Measurements from ENCODE around the gene TENT4A.
"Not testable (repeated sequence)": the region's sequence is repeated elsewhere in the genome, so short reads cannot be mapped to it uniquely, and the experiment has no call there.

TENT4A gene

DNA sequence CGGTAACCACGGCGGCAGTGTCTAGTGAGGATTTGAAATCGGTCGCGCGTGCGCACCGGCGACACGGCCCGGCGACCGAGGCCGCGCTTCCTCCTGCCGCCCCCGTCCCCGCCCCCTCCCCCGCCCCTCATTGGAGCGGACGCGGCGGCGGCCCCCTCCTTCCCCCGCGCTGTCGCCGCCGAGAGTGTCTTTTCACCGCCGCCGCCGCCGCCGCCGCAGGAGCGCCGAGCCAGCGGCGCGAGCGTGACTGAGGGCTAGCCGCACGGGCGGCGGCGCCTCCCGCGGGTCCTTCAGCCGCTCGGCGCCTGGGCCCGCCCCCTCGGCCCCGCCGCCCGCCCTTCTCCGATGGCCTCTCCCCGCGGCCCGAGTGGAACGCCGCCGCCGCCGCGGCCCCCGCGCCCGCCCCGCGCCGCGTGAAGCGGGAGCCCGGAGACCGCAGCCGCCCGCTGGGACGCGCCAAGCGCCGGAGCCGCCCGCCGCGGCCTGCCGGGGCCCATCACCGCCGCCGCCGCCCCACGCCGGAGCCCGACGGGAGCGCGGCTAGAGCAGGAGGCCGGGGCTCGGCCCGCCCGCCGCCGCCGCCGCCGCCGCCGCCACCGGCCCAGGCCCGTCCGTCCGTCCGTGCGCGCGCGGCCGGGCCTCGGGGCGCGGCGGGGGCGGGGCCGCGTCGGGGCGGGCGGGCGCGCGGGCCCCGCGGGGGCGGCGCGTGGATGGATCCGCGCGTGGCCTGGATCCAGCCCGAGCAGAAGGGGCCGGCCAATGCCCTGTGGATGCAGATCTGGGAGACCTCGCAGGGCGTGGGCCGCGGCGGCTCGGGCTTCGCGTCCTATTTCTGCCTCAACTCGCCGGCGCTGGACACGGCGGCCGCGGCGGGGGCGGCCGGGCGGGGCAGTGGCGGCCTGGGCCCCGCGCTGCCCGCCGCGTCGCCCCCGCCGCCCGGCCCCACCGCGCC lies at the start of gene TENT4A:
TENT4A (plus strand) TSS at position 159 of the 952 bp plus-strand sequence; CDS start at position 711, 552 bp downstream.
- peak within 1 kb of the TSS; percentile 94 for H3K27ac Mint-ChIP-seq
- H3K4me1 Mint-ChIP-seq (ENCODE audit: low read depth), result peaks cover 46% of the 10 kb centered on the region
- H3K4me3 Mint-ChIP-seq, result peak within 1 kb of the TSS; percentile 89
- H3K36me3 Mint-ChIP-seq, result no peaks in the 10 kb centered on the region
- H3K9me3 Mint-ChIP-seq (ENCODE audit: low read depth), result no peaks in the 10 kb centered on the region
- H3K27me3 Mint-ChIP-seq, result no peaks in the 10 kb centered on the region

DNA sequence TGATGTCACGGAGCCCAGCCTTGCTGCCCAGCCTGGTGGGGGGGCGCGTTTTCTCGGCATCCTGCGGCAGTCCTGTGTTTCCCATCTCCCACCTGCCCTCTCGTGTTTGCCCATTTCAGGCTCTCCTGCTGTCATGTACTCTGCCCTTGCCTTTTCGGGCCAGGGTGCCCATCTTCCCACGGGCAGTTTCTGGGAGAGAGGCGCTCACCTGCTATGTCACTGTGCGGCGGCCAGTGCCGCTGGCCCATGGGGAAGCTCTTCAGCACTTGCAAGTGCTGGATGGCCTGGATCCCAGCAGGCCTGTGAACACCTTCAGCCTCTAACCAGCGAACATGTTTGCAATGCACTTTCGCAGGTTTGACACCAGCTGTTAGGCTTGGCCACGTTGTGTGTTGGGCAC lies 46.5 kb upstream of the TENT4A start:
- Mint-ChIP-seq H3K4me1 (ENCODE audit: low read depth) (no peaks in the 10 kb centered on the region), H3K27ac (no peak overlapping the region), H3K27me3 (no peaks in the 10 kb centered on the region), H3K36me3 (peaks cover 17% of the 10 kb centered on the region), H3K9me3 (ENCODE audit: low read depth) (no peaks in the 10 kb centered on the region), H3K4me3 (no peak overlapping the region)

- no peaks in the 10 kb centered on the region for H3K4me1 Mint-ChIP-seq (ENCODE audit: low read depth)
- H3K27ac Mint-ChIP-seq, result no peak overlapping the region
- H3K4me3 Mint-ChIP-seq, result no peak overlapping the region
- H3K9me3 Mint-ChIP-seq (ENCODE audit: low read depth), result no peaks in the 10 kb centered on the region
- H3K27me3 Mint-ChIP-seq, result no peaks in the 10 kb centered on the region
- H3K36me3 Mint-ChIP-seq, result peaks cover 17% of the 10 kb centered on the region
Observed at GRCh38 chr5:6667648-6668047, 45.6 kb upstream of the TENT4A start.

DNA sequence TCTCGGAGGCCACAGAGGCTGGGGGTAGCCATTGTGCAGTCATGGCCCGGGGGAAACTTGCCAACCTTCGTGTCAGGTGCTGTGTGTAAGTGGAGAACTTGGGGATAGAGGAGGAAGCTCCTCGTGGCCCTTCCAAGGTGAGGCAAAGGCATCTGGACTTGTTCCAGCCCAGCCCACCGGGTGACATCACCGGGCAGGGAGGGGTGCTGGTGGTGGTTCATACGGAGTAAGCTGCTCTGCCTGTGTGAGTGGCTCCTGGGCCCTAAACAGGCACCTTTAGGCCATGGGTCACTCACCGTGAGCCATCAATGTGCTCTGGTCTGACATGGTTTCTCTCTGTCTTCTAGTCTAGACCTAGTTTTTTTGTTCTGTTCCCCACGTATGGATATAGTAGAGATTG lies 44.5 kb upstream of the TENT4A start:
- H3K9me3 Mint-ChIP-seq (ENCODE audit: low read depth); H3K4me3 Mint-ChIP-seq; H3K27me3 Mint-ChIP-seq; H3K27ac Mint-ChIP-seq; H3K4me1 Mint-ChIP-seq (ENCODE audit: low read depth): not testable (repeated sequence)
- H3K36me3 Mint-ChIP-seq, result peaks cover 23% of the 10 kb centered on the region

DNA sequence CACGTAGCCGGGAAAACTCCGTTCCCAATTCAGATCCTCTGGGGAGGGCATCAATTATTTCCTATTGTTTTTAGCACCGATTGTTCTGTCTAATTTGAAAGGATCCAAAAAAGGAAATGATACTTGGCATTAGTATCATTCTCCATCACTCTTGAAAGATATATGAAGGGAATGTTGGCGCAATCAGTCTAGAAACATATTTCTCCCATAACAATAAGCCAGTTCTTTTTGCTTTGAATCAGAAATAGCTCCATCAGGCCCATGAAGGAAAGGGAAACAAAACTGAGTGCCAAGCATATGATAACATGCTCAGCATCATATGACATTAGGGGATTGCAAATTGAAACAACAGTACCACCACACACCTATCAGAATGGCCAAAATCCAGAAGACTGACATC lies 40.2 kb upstream of the TENT4A start:
- H3K27me3 Mint-ChIP-seq, result no peaks in the 10 kb centered on the region
- no peak overlapping the region for H3K27ac Mint-ChIP-seq
- no peaks in the 10 kb centered on the region for H3K4me1 Mint-ChIP-seq (ENCODE audit: low read depth)
- H3K36me3 Mint-ChIP-seq, result peaks cover 20% of the 10 kb centered on the region
- no peaks in the 10 kb centered on the region for H3K9me3 Mint-ChIP-seq (ENCODE audit: low read depth)
- no peak overlapping the region for H3K4me3 Mint-ChIP-seq

- H3K4me1 Mint-ChIP-seq (ENCODE audit: low read depth), result no peaks in the 10 kb centered on the region
- no peaks in the 10 kb centered on the region for H3K9me3 Mint-ChIP-seq (ENCODE audit: low read depth)
- H3K36me3 Mint-ChIP-seq, result peaks cover 20% of the 10 kb centered on the region
- no peak overlapping the region for H3K4me3 Mint-ChIP-seq
- H3K27me3 Mint-ChIP-seq, result no peaks in the 10 kb centered on the region
- no peak overlapping the region for H3K27ac Mint-ChIP-seq
Observed at GRCh38 chr5:6673963-6674362, 39.3 kb upstream of the TENT4A start.

DNA sequence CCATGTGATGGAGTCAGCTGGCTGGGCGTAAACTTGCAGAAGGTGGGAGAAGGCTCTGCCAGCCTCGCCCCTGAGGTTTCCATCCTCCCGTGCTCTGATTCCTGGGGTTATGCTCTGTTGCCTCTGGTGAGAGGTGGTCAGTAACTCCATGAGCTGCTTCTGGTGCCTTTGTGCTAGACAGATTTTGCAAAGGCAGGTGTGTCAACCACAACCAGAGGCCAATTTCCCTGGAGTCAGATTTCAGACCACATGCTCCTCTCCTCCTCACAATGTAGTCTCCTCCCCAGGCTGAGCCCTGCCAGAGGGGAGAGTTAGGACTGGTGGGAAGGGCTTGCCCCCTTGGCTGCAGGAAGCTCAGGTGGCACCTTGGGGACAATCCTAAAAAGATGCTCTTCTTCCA lies 38.8 kb upstream of the TENT4A start:
- H3K4me3 Mint-ChIP-seq, result no peak overlapping the region
- no peak overlapping the region for H3K27ac Mint-ChIP-seq
- H3K36me3 Mint-ChIP-seq, result peaks cover 20% of the 10 kb centered on the region
- no peaks in the 10 kb centered on the region for H3K27me3 Mint-ChIP-seq
- no peaks in the 10 kb centered on the region for H3K9me3 Mint-ChIP-seq (ENCODE audit: low read depth)
- H3K4me1 Mint-ChIP-seq (ENCODE audit: low read depth), result no peaks in the 10 kb centered on the region

DNA sequence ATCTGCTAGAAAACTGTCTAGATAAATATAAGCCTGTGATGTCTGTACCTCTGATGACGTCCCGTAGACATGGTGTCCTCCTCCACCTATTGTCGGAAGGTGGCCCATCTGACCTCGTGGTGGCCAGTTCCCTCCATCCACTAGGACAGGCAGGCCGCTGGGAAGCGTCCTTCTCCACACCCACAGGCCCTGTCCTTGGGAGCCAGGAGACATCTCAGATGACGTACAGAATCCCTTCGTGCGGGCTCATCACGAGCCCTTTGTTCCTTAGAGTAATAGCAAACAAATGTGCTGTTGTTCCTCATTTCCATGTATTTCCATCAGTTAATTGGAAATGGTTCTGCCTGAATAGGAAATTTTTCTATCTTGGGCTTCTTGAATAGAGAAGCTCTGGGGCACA lies 38.3 kb upstream of the TENT4A start:
- H3K36me3 Mint-ChIP-seq, result peaks cover 18% of the 10 kb centered on the region
- H3K9me3 Mint-ChIP-seq (ENCODE audit: low read depth), result no peaks in the 10 kb centered on the region
- no peaks in the 10 kb centered on the region for H3K4me1 Mint-ChIP-seq (ENCODE audit: low read depth)
- H3K27me3 Mint-ChIP-seq, result no peaks in the 10 kb centered on the region
- no peak overlapping the region for H3K4me3 Mint-ChIP-seq
- H3K27ac Mint-ChIP-seq, result no peak overlapping the region

GRCh38 chr5:6675784-6676491 lies 37.3 kb upstream of the TENT4A start:
- Mint-ChIP-seq H3K27ac (no peak overlapping the region), H3K36me3 (peaks cover 9% of the 10 kb centered on the region), H3K27me3 (peaks cover 2% of the 10 kb centered on the region), H3K9me3 (ENCODE audit: low read depth) (no peaks in the 10 kb centered on the region), H3K4me3 (no peak overlapping the region), H3K4me1 (ENCODE audit: low read depth) (no peaks in the 10 kb centered on the region)

DNA sequence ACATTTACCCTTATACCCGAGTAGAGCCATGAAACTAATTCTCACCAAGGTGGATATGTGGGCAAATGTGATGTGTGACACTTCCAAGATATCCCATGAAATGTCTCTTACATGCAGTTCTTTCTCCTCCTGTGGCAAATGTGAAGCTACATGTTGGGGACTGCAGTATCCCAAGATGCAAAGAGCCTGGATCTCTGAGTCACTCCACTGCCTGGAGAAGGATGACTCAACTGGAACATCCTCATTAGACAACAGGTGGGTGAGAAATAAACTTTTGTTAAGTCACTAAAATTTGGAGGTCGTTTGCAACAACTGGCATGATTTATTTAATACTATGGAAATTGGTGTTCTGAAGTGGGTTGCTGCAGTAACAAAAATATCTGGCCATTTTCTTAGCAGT lies 36.5 kb upstream of the TENT4A start:
- Mint-ChIP-seq H3K9me3 (ENCODE audit: low read depth) (no peaks in the 10 kb centered on the region), H3K27ac (no peak overlapping the region), H3K4me1 (ENCODE audit: low read depth) (no peaks in the 10 kb centered on the region), H3K27me3 (peaks cover 5% of the 10 kb centered on the region), H3K36me3 (peaks cover 6% of the 10 kb centered on the region), H3K4me3 (no peak overlapping the region)

- Mint-ChIP-seq H3K4me1 (ENCODE audit: low read depth) (no peaks in the 10 kb centered on the region), H3K4me3 (no peak overlapping the region), H3K36me3 (no peaks in the 10 kb centered on the region), H3K9me3 (ENCODE audit: low read depth) (no peaks in the 10 kb centered on the region), H3K27ac (no peak overlapping the region), H3K27me3 (peaks cover 5% of the 10 kb centered on the region)
Observed at GRCh38 chr5:6678385-6678784, 34.8 kb upstream of the TENT4A start.

- H3K4me1 Mint-ChIP-seq (ENCODE audit: low read depth), result no peaks in the 10 kb centered on the region
- H3K9me3 Mint-ChIP-seq (ENCODE audit: low read depth), result no peaks in the 10 kb centered on the region
- H3K4me3 Mint-ChIP-seq, result no peak overlapping the region
- no peak overlapping the region for H3K27ac Mint-ChIP-seq
- peaks cover 14% of the 10 kb centered on the region for H3K27me3 Mint-ChIP-seq
- no peaks in the 10 kb centered on the region for H3K36me3 Mint-ChIP-seq
Observed at GRCh38 chr5:6680922-6681321, 32.3 kb upstream of the TENT4A start.

DNA sequence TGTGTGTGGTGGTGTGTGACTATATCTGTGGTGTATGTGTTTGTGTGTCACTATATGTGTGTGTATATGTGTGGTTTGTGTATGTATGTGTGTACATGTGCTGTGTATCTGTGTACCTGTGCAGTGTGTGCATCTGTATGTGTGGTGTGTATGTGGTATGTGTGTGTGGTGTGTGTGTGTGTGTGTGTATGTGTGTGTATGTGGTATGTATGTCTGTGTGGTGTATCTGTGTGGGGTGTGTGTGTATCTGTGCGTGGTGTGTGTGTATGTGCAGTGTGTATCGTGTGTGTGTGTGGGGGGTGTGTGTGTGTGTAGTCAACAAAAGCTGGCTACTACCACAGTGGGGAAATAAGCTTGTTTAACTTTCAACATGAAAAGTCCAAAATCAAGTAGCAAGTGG lies 31.6 kb upstream of the TENT4A start:
- H3K36me3 Mint-ChIP-seq, result no peaks in the 10 kb centered on the region
- no peak overlapping the region for H3K27ac Mint-ChIP-seq

DNA sequence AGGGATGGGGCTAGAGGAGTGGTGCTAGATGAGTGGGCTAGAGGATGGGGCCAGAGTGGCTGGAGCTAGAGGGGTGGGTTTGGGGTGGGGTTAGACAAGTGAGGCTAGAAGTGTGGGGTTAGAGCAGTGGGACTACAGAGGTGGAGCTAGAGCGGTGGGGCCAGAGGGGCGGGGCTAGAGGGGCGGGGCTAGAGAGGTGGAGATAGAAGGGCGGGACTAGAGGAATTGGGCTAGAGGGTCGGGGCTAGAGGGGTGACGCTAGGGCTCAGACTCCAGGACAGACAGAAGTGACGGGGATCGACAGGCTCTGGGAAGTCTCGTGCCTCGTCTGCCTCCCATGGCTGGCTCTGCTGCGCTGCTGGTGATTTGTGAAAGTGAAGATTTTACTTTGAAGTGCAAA lies 31.0 kb upstream of the TENT4A start:
- H3K4me1 Mint-ChIP-seq (ENCODE audit: low read depth), result peaks cover 4% of the 10 kb centered on the region
- peaks cover 22% of the 10 kb centered on the region for H3K27me3 Mint-ChIP-seq
- H3K36me3 Mint-ChIP-seq, result no peaks in the 10 kb centered on the region
- H3K4me3 Mint-ChIP-seq, result no peak overlapping the region
- no peak overlapping the region for H3K27ac Mint-ChIP-seq
- H3K9me3 Mint-ChIP-seq (ENCODE audit: low read depth), result no peaks in the 10 kb centered on the region

More for the DNA sequence above, 31.6 kb upstream of the TENT4A start:
- Mint-ChIP-seq H3K4me3 (no peak overlapping the region), H3K9me3 (ENCODE audit: low read depth) (no peaks in the 10 kb centered on the region), H3K27me3 (peaks cover 21% of the 10 kb centered on the region), H3K4me1 (ENCODE audit: low read depth) (peaks cover 2% of the 10 kb centered on the region)

- Mint-ChIP-seq H3K36me3 (no peaks in the 10 kb centered on the region), H3K4me3 (no peak overlapping the region), H3K9me3 (ENCODE audit: low read depth) (no peaks in the 10 kb centered on the region), H3K27me3 (peaks cover 26% of the 10 kb centered on the region), H3K4me1 (ENCODE audit: low read depth) (peaks cover 6% of the 10 kb centered on the region), H3K27ac (no peak overlapping the region)
Observed at GRCh38 chr5:6683241-6683640, 30.0 kb upstream of the TENT4A start.
